ENCODE measurements around the gene WDR48.
A peak's percentile ranks its signal among the peaks of the same experiment; 100 is the strongest.
"Not testable (repeated sequence)": the region's sequence is repeated elsewhere in the genome, so short reads cannot be mapped to it uniquely, and the experiment has no call there.

The WDR48 gene

GRCh38 chr3:39052583-39052982 lies 767 bp downstream of the WDR48 start:
- DNase-seq, result peak; percentile 33
- H3K9me3 ChIP-seq (ENCODE audit: insufficient read depth, low read length, severe bottlenecking), result no peaks in the 10 kb centered on the region

DNA sequence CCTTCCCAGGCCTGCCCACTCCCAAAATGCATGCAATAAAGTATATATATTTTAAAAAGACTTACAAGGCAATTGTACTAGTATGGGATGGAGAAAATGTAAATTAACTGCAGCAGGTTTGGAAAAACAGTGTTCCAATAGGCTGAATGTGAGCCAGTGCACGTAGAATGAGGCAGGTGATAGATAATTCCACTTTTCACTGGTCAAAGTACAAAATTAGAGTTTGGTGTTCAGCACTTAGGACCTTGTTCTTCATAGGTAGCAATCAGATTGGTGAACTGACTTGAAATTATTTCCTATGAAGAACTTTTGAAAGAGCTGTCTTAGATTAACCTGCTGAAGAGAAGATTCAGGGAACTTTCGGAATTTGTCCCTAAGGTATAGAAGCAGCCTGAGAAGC lies 1.9 kb downstream of the WDR48 start:
- no peak overlapping the region for H2AFZ ChIP-seq (ENCODE audit: low read depth, low read length)
- ATAC-seq (ENCODE audit: insufficient read depth, low read depth) (no peak), DNase-seq (no peak)
- H3K27ac ChIP-seq (ENCODE audit: low read length), result no peak overlapping the region
- 0 out of 2 replicates have a peak overlapping the region, but pooled peaks have one; percentile 75 for H3K9ac ChIP-seq (ENCODE audit: low read depth, low read length)
- no peaks in the 10 kb centered on the region for H3K9me3 ChIP-seq (ENCODE audit: insufficient read depth, low read length, severe bottlenecking)
- no peak overlapping the region; a peak in 1 of 4 replicates for H3K4me3 ChIP-seq (ENCODE audit: low read depth in 1 of 2, low read length in 2 of 2)
- H3K4me2 ChIP-seq (ENCODE audit: insufficient read depth, low read length), result peak overlapping the region; percentile 82
- peaks cover 5% of the 10 kb centered on the region; the same call in 1 of the 2 replicates for H4K20me1 ChIP-seq (ENCODE audit: insufficient read depth, low read length)
- H3K4me1 ChIP-seq (ENCODE audit: insufficient read depth, low read length), result peaks cover 23% of the 10 kb centered on the region
- no peaks in the 10 kb centered on the region for H3K27me3 ChIP-seq (ENCODE audit: insufficient read depth, low read length, poor library complexity)
- no peak for TF ChIP-seq EZH2 (IDR thresholded peaks at IDR 0.05; ENCODE audit: borderline replicate concordance, low read depth, low read length, severe bottlenecking)
- TF ChIP-seq, protein P1, sequence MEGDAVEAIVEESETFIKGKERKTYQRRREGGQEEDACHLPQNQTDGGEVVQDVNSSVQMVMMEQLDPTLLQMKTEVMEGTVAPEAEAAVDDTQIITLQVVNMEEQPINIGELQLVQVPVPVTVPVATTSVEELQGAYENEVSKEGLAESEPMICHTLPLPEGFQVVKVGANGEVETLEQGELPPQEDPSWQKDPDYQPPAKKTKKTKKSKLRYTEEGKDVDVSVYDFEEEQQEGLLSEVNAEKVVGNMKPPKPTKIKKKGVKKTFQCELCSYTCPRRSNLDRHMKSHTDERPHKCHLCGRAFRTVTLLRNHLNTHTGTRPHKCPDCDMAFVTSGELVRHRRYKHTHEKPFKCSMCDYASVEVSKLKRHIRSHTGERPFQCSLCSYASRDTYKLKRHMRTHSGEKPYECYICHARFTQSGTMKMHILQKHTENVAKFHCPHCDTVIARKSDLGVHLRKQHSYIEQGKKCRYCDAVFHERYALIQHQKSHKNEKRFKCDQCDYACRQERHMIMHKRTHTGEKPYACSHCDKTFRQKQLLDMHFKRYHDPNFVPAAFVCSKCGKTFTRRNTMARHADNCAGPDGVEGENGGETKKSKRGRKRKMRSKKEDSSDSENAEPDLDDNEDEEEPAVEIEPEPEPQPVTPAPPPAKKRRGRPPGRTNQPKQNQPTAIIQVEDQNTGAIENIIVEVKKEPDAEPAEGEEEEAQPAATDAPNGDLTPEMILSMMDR (IDR thresholded peaks at IDR 0.05; ENCODE audit: borderline replicate concordance, extremely low read depth, low read length, poor library complexity, severe bottlenecking), result no peak
- H3K36me3 ChIP-seq (ENCODE audit: insufficient read depth, low read length), result no peaks in the 10 kb centered on the region
- H3K79me2 ChIP-seq (ENCODE audit: insufficient read depth, low read length), result peaks cover 64% of the 10 kb centered on the region

More at GRCh38 chr3:39052583-39052982, 767 bp downstream of the WDR48 start:
- no peak for TF ChIP-seq EZH2 (IDR thresholded peaks at IDR 0.05; ENCODE audit: borderline replicate concordance, low read depth, low read length, severe bottlenecking)
- TF ChIP-seq, protein P1 (IDR thresholded peaks at IDR 0.05; ENCODE audit: borderline replicate concordance, extremely low read depth, low read length, poor library complexity, severe bottlenecking), result no peak
- H3K9ac ChIP-seq (ENCODE audit: low read depth, low read length), result peak overlapping the region; percentile 75
- ATAC-seq (ENCODE audit: insufficient read depth, low read depth), result no peak
- peaks cover 54% of the 10 kb centered on the region for H3K79me2 ChIP-seq (ENCODE audit: insufficient read depth, low read length)
- H4K20me1 ChIP-seq (ENCODE audit: insufficient read depth, low read length), result peaks cover 5% of the 10 kb centered on the region; the same call in 1 of the 2 replicates
- H3K36me3 ChIP-seq (ENCODE audit: insufficient read depth, low read length), result no peaks in the 10 kb centered on the region
- peak overlapping the region; percentile 82 for H3K4me2 ChIP-seq (ENCODE audit: insufficient read depth, low read length)
- peak overlapping the region; percentile 85 for H2AFZ ChIP-seq (ENCODE audit: low read depth, low read length)
- H3K4me3 ChIP-seq (ENCODE audit: low read depth in 1 of 2, low read length in 2 of 2), result peak overlapping the region; percentile 65 to 66
- peak overlapping the region; percentile 75 for H3K27ac ChIP-seq (ENCODE audit: low read length)
- peaks cover 23% of the 10 kb centered on the region for H3K4me1 ChIP-seq (ENCODE audit: insufficient read depth, low read length)
- H3K27me3 ChIP-seq (ENCODE audit: insufficient read depth, low read length, poor library complexity), result no peaks in the 10 kb centered on the region

DNA sequence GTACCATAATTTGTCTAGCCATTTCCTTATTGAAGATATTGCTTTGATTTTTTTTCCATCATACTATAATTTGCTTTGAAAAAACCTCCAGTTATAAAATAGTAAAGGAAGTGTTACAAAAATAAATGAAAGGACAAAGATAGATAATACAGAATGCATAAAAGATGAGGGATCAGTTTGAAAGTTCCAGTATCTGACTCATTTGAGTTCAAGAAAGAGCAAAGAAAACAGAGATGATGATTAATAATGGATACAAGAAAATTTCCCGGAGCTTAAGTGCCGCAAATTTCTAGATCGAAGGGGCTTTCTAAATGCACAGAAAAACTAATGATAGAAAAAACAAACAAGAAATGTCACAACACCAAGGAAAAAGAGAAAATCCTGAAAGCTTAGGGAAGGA lies 4.3 kb downstream of the WDR48 start:
- TF ChIP-seq EZH2 (IDR thresholded peaks at IDR 0.05; ENCODE audit: borderline replicate concordance, low read depth, low read length, severe bottlenecking), result no peak
- TF ChIP-seq, protein P1 (IDR thresholded peaks at IDR 0.05; ENCODE audit: borderline replicate concordance, extremely low read depth, low read length, poor library complexity, severe bottlenecking), result no peak
- H3K9ac ChIP-seq (ENCODE audit: low read depth, low read length), result no peak overlapping the region
- DNase-seq, result no peak
- H3K27ac ChIP-seq (ENCODE audit: low read length), result no peak overlapping the region
- no peak overlapping the region for H3K4me2 ChIP-seq (ENCODE audit: insufficient read depth, low read length)
- no peak overlapping the region for H3K4me3 ChIP-seq (ENCODE audit: low read depth in 1 of 2, low read length in 2 of 2)
- H4K20me1 ChIP-seq (ENCODE audit: insufficient read depth, low read length), result peaks cover 5% of the 10 kb centered on the region; the same call in 1 of the 2 replicates
- no peaks in the 10 kb centered on the region for H3K36me3 ChIP-seq (ENCODE audit: insufficient read depth, low read length)
- H3K4me1 ChIP-seq (ENCODE audit: insufficient read depth, low read length), result peaks cover 21% of the 10 kb centered on the region
- no peaks in the 10 kb centered on the region for H3K9me3 ChIP-seq (ENCODE audit: insufficient read depth, low read length, severe bottlenecking)
- ATAC-seq (ENCODE audit: insufficient read depth, low read depth), result no peak
- peaks cover 82% of the 10 kb centered on the region for H3K79me2 ChIP-seq (ENCODE audit: insufficient read depth, low read length)
- H2AFZ ChIP-seq (ENCODE audit: low read depth, low read length), result no peak overlapping the region
- no peaks in the 10 kb centered on the region for H3K27me3 ChIP-seq (ENCODE audit: insufficient read depth, low read length, poor library complexity)

DNA sequence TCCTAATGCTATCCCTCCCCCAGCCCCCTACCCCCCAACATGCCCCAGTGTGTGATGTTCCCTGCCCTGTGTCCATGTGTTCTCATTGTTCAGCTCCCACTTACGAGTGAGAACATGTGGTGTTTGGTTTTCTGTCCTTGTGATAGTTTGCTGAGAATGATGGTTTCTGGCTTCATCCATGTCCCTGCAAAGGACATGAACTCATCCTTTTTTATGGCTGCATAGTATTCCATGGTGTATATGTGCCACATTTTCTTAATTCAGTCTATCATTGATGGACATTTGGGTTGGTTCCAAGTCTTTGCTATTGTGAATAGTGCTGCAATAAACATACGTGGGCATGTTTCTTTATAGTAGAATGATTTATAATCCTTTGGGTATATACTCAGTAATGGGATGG lies 9.4 kb downstream of the WDR48 start:
- not testable (repeated sequence) for ATAC-seq (ENCODE audit: insufficient read depth, low read depth); H4K20me1 ChIP-seq (ENCODE audit: insufficient read depth, low read length); H3K36me3 ChIP-seq (ENCODE audit: insufficient read depth, low read length); H3K9me3 ChIP-seq (ENCODE audit: insufficient read depth, low read length, severe bottlenecking); H2AFZ ChIP-seq (ENCODE audit: low read depth, low read length); H3K4me3 ChIP-seq (ENCODE audit: low read depth in 1 of 2, low read length in 2 of 2); DNase-seq; H3K27ac ChIP-seq (ENCODE audit: low read length); H3K27me3 ChIP-seq (ENCODE audit: insufficient read depth, low read length, poor library complexity); H3K4me2 ChIP-seq (ENCODE audit: insufficient read depth, low read length); H3K4me1 ChIP-seq (ENCODE audit: insufficient read depth, low read length); H3K9ac ChIP-seq (ENCODE audit: low read depth, low read length)
- peaks cover 65% of the 10 kb centered on the region for H3K79me2 ChIP-seq (ENCODE audit: insufficient read depth, low read length)
